Measurements from ENCODE around the gene PIGM. TPM values are rescaled to one million over a fixed set of nuclear protein-coding genes. Genes with fewer than 3 reads are reported as not detected.

Gene PIGM
- total RNA-seq, 1 donor from 2014 or later: 9.5 TPM

DNA sequence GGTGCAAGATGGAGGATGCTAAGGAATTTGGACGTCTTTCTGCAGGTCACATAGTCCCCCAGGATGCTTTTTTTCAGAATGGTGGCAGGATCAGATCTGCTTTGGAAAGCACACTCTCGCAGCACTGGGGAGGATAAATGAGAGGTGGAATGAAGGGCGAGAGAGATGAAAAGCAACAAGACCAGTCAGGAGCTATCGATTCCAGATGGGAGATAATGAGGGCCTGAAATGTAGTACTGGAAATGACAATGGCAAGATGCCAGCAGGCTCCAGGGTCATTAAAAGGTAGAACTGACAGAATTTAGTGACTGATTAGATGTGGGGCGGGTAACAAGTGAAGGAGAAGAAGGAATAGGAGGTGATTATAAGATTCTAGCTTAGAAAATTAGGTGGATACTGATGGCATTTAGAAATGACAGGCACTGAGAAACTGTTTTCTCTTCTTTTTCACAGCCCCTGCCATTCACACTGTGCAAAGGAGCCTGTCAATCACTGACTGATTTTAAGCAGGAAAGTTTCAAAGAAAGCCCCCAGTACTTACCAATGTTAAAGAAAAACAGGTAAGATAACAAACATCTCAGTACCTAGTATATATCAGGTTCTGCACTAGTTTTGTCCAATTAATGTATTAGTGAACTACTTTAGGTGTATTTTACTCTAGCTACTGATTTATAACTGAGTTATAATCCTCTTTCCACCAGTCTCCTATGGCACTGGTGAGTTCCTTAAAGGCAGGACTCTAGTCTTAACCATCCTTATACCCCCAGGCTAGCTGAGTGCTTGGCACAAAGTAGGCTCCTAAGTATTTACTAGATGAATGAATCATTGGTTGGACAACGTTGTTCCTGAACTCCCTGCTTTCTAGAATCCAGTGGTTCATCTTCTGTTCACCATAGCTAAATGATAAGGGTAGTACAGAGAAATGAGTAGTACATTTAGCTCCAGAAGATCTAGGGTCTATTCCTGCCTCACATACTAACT lies 9.2 kb downstream of the PIGM start:
- DNase-seq: no peak

DNA sequence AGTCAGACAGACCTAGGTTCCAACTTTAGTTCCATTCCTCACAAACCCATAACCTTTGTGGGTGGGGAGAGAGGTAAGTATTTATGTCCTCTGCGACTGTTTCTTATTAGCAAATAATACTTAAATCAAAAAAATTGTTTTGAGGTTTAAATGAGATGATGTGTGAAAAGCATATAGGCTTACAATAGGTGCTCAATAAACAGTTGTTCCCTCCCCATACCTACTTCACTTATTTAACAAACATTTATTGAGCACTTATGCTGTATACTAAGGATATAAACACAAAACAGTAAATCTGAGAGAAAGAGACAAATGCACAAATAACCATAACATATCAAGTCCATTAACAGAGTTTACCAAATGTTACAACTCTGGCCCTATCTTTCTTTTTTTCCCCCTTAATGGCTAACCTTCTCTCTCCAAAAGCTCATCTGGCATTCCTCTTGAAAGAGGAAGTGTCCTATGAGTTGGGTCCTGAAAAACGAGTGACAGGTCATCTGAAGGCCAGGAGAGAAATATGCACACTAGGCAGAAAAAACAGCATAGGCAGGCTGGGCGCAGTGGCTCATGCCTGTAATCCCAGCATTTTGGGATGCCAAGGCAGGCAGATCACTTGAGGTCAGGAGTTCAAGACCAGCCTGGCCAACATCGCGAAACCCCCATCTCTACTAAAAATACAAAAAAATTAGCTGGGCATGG lies 10.3 kb downstream of the PIGM start:
- no peak for DNase-seq

DNA sequence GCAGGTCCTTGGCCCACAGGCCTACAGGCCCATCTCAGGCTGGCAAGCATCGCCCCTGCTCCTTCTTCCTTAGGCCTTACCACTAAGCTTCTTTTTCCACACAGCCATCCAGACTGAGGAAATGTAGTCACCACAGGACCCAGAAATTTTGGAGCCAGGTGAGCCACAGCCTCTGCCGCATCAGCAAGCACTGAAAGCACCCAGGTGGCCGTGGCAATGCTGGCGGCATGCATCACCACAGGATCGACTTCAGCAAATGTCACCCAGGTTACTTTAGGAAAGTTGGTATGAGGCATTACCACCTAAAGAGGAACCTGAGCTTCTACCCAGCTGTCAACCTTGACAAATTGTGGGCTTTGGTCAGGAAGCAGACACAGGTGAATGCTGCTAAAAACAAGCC lies 11.6 kb downstream of the PIGM start:
- DNase-seq: no peak

DNA sequence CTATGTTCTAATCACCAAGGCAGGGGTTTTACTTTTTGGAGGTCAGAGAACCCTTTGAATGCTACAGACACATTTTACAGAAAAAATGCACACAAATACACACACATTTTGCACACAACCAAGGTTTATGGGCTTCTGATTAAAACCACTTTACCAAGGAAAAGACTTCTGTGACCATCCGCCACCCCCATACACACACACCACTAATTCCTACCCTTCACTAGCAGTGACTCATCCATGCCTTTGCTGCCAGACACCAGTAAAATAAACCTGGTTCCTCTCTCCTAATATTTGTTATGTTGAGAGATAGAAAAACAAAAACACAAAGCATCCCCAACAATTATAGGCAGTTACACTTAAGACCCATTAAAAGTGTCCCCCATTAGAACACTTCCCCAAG lies 12.9 kb downstream of the PIGM start:
- no peak for DNase-seq

DNA sequence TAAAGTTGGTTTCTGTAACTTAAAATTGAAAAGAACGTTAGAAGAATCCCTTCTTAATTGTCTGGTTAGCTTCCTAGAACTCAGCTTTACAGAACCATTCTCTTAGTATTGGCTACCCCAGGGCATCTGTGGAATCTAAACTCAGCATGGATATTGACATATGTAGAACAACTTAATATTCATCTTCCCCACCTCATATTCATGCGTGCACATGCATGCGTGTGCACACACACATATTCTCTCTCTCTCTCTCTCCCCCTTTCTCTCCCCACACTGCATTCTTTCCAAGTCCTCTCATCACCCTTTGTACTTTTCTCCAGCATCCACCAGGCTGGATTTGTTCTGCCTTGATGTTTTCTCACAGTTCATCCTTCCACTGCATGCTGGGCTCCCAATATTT lies 13.4 kb downstream of the PIGM start:
- DNase-seq: no peak

DNA sequence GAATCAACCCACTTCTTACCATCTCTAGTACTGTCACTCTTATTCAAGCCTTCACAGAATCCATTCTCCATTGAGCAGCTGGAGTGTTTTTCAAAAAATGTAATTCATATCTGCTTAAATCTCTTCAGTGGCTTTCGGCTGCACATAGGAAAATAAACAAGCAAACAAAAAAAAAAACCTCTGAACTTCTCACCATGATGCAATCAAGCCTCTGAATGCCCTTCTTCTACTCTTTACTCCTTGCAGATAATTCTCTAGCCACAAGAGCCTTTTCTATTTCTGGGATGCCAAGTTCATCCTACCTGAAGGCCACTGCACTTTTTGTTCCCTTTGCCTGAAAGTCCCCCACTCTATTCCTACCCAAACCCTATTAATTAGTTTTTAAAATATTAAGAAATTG lies 14.2 kb downstream of the PIGM start:
- no peak for DNase-seq

DNA sequence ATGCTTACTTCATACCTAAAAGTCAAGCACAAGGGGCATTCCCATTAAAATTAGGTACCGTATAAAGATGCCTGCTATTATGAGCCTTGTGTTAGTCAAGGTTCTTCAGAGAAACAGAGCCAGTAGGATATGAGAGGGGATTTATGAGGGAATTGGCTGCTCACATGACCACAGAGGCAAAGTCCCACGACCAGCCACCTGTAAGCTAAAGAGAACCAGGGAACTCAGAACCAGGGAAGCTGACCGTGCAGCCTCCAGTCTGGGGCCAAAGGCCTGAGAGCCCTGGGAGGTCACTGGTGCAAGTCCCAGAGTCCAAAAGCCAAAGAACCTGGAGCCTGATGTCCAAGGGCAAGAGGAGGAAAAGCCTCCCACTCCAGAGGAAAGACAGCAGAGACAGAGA lies 20.0 kb downstream of the PIGM start:
- no peak for DNase-seq

DNA sequence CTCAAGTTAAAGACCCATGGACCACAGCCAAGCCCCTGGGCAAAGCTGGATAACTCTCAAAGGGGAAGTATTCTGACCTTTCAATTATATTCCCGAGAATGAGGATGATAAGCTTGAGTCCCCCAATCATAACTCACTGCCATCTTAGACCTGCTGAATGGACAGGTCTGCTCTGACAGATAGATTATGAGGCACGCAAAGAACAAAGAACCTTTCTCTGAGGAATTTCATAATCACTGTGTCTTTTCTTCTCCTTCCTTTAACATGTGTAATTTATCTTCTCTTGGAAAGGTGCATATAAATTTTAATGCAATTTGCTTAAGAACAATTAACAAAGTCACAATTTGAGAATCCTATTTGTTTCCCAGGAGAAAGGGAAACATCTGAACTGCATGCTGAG lies 22.0 kb downstream of the PIGM start:
- no peak for DNase-seq

DNA sequence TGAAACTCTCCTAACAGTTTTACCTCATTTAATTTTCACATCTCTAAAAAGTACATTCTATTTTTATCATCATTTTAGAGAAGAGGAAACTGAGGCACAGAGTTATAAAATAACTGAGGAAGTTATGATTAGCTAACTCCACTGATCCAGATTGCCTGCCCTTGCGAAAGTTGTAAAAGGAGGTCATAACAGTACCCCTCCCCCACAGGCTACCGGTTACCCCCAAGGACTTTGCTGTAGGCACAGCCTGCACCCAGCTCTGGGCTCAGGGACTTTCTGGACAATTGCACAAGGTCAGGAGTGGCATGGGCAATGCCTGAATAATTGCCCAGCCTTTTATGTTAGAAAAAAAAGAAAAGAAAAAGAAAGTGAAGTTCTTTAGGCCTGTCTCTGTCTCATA lies 22.7 kb downstream of the PIGM start:
- DNase-seq: no peak

DNA sequence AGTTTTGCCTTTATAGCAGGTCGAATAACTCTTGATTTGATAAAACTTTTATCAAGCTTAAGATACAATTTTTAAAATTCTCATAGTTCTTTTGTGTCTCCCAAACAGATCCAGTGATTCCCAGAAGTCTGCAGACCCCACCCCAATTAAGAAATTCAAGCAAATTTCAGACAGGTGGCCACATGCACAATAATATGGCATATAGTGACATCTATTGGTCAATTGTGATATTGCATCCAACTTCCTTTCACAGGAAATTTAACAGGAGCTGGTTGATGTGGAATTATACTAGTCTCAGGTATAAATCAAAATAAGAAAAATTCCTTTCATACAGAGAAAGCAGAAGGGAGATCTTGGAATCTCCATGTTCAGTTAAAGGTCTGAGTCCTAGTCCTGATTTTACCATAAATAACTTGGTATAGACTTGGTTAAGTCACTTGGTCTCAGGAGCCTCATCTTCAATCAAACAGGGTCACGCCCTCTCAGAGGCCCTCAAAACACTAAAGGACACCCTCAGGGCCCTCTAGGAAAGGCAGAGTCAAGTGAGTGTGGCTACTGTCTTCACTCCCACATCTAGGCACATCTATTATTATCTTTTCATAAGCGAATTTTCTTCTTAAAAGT lies 24.1 kb downstream of the PIGM start:
- DNase-seq: no peak

DNA sequence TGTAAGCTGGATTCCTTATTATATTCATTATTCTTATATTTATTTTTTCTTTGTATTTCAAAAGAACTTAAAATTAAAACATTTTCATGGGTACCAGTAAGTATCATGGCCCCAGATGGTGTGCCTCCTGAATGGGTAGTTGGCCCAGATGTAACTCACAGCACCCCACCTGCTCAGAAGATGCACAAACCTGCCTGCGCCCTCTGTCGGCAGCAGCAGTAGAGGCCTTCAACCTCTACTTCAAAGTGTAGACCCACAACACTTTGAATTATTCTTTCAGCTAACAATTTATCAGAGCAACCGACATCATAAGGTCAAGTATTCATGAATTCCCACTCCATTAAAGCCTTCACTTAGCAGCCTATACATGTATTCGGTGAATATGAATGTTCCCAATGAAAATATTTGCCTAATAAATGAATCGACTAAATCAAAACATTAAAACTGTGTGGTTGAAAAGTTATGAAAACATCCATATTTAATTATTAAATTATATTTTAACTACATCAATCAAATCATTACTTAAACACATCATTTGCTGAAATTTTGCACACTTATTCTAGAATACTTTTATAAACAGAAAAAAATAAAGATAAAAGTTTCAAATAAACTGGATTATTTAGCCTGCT lies 25.4 kb downstream of the PIGM start:
- peak; percentile 22 for DNase-seq

DNA sequence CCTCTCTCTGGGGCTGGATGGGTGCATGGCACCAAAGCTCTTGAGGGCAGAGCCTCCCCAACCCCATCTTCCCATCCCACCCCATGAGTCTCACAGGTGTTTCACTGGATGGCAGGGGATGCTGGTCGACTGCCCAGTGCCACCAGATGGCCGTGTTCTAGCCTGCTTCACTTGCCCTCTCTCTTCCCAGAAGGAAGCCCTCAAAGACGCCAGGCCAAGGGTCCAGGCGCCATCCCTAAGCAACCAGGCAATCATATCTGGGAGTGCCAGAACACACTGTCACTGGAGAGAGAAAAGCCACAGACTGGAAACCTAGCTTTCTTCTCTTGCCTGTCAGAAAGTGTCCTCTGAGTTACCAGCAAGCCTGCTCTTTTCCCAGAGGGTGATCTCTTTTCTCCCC lies 26.7 kb downstream of the PIGM start:
- no peak for DNase-seq

DNA sequence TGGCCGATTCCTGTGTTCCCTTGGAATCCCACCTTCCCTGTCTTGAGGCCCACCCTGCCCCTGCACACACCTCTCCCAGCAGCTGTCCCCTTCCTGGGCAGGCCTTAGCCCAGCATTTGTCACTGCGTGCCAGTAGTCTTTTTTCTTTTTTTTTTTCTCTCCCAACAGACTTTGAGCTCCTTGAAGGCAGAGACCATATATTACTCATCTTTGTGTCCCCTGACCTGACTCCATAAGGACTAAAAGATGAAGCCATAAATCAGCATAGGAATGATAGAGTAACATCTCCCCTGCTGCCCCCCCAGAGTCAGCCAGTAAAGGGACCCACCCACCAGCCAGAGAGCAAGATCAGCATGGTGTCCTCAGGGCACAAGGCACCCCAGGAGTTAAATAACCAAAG lies 27.4 kb downstream of the PIGM start:
- DNase-seq: no peak

DNA sequence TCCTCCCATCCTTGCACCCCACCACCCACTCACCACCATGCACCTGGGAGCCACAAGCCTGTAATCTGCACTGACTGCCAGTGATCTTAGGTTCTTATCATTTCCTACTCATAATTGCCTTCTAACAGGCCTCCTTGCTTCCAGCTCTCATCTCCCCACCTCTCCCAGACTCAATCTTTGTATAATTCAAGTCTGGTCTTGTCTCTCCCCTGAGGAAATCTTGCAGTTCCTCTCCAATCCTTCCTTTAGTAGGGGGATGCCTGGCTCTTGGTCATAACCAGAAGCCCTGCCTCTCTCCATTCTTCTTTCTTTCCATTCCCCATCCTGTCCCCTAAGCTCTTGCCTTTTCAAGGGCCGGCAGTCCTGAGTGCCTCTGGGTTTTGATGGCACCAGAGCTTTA lies 27.8 kb downstream of the PIGM start:
- DNase-seq: no peak

DNA sequence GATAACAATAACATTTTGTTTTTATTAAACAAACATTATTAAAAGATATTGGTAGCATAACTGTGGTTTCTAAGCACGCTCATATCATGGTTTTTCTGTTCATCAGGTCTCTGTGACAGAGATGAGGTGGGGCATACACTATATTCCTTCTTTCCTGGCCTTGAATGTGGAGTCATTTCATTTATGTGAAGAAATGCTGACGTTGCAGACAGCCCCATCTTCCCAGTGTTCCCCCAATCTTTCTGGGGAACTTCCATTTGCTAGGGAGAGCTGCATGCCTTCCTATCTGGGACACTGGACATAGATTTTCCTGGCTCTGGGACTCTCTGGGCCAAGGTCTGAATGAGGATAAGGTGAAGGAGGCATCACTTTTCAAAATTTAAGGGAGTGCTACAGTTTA lies 30.4 kb downstream of the PIGM start:
- no peak for DNase-seq

DNA sequence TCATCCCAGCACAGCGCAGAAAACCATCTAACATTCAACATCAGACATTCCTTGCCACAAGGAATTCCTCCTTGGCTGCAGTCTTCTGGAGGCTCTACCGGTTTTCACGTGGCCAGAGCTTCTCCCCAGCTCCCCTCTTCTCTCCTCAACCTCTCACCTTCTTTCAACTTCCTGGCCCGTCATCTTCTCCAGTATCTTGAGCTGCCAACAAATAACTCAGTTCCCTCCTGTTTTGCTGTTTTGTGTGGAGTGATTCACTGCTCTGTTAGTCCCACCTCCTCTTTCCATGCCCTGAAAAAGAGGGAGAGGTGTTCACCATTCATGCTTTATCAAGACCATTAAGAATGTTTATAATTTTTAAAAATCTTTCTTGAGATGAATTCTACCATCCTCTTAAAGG lies 32.6 kb downstream of the PIGM start:
- no peak for DNase-seq

DNA sequence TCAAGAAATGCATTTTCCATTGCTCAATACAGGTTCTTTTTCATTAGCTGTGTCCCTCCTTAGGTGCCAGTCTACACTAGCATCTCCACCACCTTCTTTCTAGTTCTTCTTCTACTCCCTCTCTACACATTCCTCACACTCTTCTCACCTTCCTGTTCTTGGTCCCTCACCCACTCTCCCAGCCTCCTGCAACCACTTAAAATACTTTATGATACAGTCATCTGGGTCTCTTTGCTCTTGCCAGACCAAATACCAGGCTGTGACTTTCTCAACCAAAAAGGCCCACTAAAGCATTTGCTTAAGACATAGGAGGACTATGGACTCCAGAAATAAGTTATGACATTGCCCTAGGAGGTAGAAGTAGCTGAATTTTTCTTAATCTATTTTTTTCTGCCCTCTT lies 35.1 kb downstream of the PIGM start:
- no peak for DNase-seq

DNA sequence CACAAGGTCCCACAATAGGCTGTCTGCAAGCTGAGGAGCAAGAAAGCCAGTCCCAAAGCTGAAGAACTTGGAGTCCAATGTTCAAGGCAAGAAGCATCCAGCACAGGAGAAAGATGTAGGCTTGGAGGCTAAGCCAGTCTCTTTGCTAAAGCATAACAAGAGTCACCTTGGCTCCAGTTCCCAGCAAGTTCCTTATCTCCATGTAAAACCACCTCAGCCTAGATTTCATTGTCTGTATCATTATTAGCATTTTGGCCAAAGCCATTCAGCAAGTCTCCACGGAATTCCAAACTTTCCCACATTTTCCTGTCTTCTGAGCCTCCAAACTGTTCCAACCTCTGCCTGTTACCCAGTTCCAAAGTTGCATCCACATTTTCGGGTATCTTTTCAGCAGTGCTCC lies 36.9 kb downstream of the PIGM start:
- DNase-seq: no peak

DNA sequence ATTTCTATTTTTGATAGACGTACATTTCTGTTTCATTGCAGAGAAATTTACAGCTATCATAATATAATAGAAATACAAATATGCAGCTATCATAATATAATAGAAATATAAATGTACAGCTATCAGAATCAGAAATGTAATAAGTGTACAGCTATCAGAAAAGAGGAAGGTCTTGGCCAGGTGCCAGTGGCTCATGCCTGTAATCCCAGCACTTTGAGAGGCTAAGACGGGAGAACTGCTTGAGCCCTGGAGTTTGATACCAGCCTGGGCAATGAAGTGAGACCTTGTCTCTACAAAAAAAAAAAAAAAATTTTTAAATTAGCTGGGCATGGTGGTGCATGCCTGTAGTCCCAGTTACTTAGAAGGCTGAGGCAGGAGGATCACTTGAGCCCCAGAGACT lies 37.9 kb downstream of the PIGM start:
- DNase-seq: no peak

DNA sequence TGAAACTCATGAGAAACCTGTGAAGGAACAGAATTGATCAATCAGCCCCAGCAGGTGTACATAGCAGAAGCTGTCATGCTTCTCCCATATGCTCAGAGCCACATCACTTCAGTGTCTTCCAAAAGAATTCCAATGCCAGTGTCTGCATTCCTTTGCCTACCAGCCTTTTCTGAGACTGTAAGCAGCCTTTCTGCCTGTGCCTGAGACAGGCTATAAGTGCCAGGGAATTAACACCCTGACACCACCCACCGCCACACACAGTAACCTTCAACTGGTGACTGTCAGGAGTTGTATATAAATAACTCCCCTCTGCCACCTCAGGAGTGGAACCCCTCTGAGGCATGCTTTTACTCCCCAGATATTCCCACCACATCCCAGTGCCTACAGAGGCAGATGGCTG lies 39.6 kb downstream of the PIGM start:
- no peak for DNase-seq

DNA sequence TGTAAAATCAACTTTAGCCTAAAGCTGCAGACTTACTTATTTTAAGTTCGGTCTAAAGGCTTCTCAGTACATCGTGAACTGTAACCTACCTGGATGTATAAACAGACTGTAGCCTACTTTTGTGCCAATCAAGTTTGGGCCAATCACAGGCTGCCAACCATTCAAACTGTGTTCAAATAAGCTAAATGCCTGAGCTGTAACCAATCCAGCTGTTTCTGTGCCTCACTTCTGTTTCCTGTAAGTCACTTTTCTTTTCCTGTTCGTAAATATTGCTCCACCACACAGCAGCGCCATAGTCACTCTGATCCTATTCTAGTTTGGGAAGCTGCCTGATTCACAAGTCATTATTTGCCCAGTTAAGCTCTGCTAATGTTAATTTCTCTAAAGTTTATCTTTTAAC lies 40.3 kb downstream of the PIGM start:
- no peak for DNase-seq

DNA sequence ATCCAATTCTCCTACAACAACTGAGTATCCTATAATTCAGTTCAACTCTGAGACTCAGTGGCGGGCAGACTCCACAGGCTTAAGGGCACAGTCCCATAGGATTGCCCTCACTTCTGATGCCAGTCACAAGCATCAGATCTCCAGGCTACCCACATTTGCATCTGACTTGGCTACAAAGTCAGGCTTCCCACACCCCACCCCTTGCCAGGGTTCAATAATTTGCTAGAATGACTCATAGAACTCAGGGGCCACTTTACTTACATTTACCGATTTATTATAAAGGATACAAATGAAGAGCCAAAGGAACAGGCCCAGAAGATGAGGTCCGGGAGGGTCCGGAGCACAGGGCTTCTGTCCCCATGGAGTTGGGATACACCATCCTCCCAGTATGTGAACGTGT lies 41.8 kb downstream of the PIGM start:
- no peak for DNase-seq

DNA sequence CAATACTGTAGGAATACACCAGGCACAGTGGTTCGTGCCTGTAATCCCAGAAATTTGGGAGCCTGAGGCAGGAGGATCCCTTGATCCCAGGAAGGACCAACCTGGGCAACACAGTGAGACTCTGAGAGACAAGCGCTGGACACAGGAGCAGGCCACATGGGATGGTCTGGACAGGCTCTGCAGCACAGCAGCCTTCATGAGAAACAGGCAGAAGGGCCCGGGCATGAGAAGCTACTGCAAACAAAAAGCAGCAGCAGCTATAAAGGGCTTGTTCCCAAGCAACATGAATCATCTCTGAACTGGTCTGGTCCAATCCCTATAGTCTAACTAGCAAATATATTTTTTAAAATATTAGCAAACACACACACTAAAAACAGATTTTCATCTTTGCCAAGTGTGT lies 42.2 kb downstream of the PIGM start:
- no peak for DNase-seq
